Measurements from ENCODE around the gene ANAPC7. TPM values are rescaled to one million over a fixed set of nuclear protein-coding genes. Genes with fewer than 3 reads are reported as not detected.

Gene ANAPC7
- total and polyA plus RNA-seq, 9 of the 15 experiments (the other 6 are each of a cell fraction or from before 2014, with no cell fraction given): 46.7 to 158 (median 109) TPM

DNA sequence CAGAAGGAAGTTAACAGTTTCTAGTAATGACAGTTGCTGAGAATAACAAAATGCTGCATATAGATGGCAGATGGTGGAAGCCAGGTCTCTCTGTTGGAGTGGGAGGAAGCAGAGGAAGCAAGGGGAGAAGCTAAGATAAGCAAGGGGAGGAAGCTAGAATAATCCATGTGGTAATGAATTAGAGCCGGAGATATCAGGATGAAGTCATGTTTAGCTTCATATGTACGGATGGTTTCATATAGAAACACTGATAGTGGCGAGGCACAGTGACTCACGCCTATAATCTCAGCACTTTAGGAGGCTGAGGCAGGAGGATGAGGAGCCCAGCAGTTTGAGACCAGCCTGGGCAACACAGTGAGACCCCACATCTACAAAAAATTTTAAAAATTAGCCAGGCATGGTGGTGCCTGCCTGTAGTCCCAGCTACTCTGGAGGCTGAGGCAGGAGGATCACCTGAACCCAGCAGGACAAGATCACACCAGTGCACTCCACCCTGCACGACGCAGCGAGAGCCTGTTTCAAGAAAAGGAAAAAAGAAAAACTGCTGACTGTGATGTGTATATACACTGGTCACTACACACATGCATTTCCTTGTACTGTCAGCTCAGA lies 49.2 kb downstream of the ANAPC7 start (continued):
- TF ChIP-seq ZBTB11 (CRISPR knock-in tag; IDR thresholded peaks at IDR 0.05) (peak in 1 of 3 experiments; percentile 72; a peak in 2 of 6 replicates), MED1 (CRISPR knock-in tag; IDR thresholded peaks at IDR 0.05; ENCODE audit: borderline replicate concordance) (peak; percentile 90; the same call in 1 of the 2 replicates), POLR2H (tag; IDR thresholded peaks at IDR 0.05; ENCODE audit: low read depth) (no peak), ZNF165 (CRISPR knock-in tag; IDR thresholded peaks at IDR 0.05; ENCODE audit: borderline replicate concordance) (no peak), DIDO1 (tag; IDR thresholded peaks at IDR 0.05; ENCODE audit: low read depth) (no peak), CHD2 (IDR thresholded peaks at IDR 0.05; ENCODE audit: low read depth, low read length) (no peak), MXD1 (CRISPR knock-in tag; IDR thresholded peaks at IDR 0.05; ENCODE audit: borderline replicate concordance, poor library complexity, severe bottlenecking) (no peak), CREBBP (IDR thresholded peaks at IDR 0.05; ENCODE audit: low read depth, low read length) (no peak), ZNF75A (CRISPR knock-in tag; IDR thresholded peaks at IDR 0.05) (no peak), CREB5 (CRISPR knock-in tag; IDR thresholded peaks at IDR 0.05) (no peak), THRAP3 (IDR thresholded peaks at IDR 0.05; ENCODE audit: borderline replicate concordance) (no peak), MAFF (IDR thresholded peaks at IDR 0.05; ENCODE audit: low read length) (no peak), TCFL5 (CRISPR knock-in tag; conservative IDR thresholded peaks at IDR 0.05) (no peak)
- TF ChIP-seq, protein P1, sequence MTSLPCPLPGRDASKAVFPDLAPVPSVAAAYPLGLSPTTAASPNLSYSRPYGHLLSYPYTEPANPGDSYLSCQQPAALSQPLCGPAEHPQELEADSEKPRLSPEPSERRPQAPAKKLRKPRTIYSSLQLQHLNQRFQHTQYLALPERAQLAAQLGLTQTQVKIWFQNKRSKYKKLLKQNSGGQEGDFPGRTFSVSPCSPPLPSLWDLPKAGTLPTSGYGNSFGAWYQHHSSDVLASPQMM (CRISPR knock-in tag; IDR thresholded peaks at IDR 0.05): no peak; the same call in 1 of the 2 replicates
- TF ChIP-seq, protein P2, sequence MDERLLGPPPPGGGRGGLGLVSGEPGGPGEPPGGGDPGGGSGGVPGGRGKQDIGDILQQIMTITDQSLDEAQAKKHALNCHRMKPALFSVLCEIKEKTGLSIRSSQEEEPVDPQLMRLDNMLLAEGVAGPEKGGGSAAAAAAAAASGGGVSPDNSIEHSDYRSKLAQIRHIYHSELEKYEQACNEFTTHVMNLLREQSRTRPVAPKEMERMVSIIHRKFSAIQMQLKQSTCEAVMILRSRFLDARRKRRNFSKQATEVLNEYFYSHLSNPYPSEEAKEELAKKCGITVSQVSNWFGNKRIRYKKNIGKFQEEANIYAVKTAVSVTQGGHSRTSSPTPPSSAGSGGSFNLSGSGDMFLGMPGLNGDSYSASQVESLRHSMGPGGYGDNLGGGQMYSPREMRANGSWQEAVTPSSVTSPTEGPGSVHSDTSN (CRISPR knock-in tag; IDR thresholded peaks at IDR 0.05; ENCODE audit: low read depth): no peak
- TF ChIP-seq, protein P2 (tag; conservative IDR thresholded peaks at IDR 0.05; ENCODE audit: low read depth): peak; percentile 52; the same call in 1 of the 2 replicates
- TF ChIP-seq, protein P3, sequence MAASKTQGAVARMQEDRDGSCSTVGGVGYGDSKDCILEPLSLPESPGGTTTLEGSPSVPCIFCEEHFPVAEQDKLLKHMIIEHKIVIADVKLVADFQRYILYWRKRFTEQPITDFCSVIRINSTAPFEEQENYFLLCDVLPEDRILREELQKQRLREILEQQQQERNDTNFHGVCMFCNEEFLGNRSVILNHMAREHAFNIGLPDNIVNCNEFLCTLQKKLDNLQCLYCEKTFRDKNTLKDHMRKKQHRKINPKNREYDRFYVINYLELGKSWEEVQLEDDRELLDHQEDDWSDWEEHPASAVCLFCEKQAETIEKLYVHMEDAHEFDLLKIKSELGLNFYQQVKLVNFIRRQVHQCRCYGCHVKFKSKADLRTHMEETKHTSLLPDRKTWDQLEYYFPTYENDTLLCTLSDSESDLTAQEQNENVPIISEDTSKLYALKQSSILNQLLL (CRISPR knock-in tag; IDR thresholded peaks at IDR 0.05; ENCODE audit: borderline replicate concordance): no peak
